Islet of Langerhans (tissue), 1 donor: ENCODE data around the gene IL10RA.

Source experiments
- FAIRE-seq: peaks from one replicate; lab custom pipeline; 2011; peaks lifted over from hg19 to GRCh38; lab: Jason Lieb, UNC

Gene IL10RA

DNA sequence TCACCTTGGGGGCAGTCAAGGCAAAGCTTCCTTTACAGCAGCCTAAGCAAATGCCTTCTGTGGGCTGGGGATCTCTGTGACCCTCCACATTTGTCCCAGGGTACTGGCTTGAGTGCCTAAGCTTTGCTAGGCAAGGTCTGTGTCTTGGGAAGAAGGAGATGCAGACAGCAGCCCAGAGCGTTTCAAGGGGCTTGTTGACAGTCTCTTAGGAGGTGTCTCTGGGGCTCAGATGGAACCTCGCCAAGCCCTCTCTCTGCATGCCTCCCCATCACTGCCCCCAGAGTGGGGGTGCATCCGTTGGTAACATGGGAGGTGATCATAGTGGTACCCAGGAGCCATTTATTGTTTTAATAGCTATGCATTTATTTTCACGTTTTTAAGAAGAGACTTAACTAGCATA lies 61.6 kb downstream of the IL10RA start:
- no peak for FAIRE-seq

DNA sequence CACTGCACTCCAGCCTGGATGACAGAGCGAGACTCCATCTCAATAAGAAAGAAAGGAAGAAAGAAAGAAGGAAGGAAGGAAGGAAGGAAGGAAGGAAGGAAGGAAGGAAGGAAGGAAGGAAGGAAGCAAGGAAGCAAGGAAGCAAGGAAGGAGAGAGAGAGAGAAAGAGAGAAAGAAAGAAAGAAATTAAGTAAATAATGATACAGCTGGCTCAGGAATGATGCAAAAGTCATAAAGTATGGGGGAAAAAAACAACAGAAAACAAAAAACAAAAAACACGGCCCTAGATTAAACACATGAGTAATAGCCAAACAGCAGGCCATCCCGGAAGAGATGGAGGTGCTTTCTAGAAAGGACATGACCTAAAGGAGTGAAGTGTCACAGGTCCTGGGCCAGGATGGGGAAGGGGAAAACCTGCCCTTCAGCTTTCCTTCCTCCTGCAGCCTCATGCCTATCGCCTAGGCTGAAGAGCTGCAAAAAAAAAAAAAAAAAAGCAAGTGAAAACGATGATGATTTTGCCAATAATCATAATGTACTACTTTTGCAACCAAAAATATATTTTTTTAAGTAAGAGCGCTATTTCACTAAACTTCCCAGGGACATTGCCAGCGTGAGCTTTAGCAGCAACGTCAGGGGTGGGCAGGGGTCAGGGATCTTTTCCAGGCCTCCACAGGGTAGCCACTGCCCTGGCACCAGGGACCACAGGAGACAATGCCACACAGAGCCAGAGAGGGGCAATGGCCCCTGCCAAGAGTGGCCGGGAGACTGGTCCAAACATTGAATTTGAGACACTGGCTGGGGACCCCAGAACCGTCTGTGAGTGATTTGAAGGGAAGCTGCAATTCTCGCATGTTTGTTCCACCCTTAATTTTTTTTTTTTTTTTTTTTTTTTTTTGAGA lies 62.5 kb downstream of the IL10RA start:
- FAIRE-seq = no peak

DNA sequence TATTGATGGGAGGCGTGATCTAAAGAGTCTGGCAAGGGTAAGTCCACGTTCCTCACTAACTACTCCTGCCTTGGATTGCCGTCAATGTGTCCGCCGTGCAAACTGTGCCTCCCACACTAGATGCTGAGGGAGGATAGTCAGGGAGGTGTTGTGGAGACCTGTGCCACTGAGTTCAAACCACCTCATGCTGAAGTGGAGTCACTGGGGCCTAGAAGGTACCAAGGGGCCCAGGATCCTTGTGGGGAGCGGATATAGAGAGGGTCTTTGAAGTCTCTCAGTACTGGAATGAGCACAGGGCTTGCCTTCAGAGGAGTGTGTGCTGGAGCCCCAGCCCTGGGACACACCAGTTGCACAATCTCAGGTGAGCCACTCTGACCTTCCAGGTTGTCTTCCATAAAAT lies 63.6 kb downstream of the IL10RA start:
- no peak for FAIRE-seq

DNA sequence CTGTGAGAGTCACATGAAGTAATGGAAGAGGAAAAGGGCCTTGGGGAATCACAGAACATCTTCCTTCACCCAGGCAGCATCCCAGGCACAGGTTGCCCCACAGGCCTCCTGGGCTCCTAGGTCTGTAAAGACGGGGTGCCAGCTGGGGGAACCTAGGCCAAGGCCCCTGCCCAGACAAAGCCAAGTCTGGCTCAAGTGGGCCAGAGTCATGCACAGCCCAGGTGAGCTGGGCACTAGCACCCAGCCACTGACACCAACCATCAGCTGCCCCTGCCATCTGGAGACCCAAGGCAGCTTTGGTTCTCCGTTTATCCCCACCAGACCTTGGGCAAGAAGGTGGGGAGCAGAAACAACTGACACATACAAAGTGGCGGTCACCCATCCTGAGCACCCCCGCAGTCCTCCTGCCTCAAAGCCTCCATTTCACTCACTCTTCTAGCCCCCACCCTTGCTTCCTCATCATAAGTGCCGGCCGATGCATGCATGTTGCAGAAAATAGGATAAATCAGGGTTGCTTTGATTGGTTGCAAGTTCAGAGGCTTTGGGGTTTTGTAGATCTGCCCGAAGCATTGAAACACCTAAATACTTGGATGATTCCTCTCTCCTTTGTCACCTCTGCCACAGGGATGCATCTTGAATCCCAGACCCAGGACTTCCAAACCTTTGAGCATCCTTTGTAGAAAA lies 64.2 kb downstream of the IL10RA start:
- no peak for FAIRE-seq
